Measurements from ENCODE around the gene EIF2B4. TPM values are rescaled to one million over a fixed set of nuclear protein-coding genes. Genes with fewer than 3 reads are reported as not detected.

The EIF2B4 gene
- total and polyA plus RNA-seq, 9 of the 15 experiments (the other 6 are each of a cell fraction or from before 2014, with no cell fraction given) = 29.7 to 80.3 (median 58.9) TPM

GRCh38 chr2:27380626-27381545, 10.7 kb upstream of the EIF2B4 start, which contains the start of gene ZNF513 (continued):
- TF ChIP-seq E4F1 (CRISPR knock-in tag; IDR thresholded peaks at IDR 0.05; ENCODE audit: borderline replicate concordance) (peak; percentile 65; the same call in 1 of the 2 replicates), CSDE1 (IDR thresholded peaks at IDR 0.05) (no peak), YBX1 (IDR thresholded peaks at IDR 0.05) (no peak), SMC3 (conservative IDR thresholded peaks at IDR 0.05; ENCODE audit: insufficient read depth, low read depth, low read length) (no peak), UBTF (IDR thresholded peaks at IDR 0.05; ENCODE audit: borderline replicate concordance in 1 of 2, low read depth in 2 of 2, low read length in 2 of 2) (no peak; a peak in 1 of 4 replicates), POU5F1 (IDR thresholded peaks at IDR 0.05; ENCODE audit: borderline replicate concordance, low read depth, low read length, partially characterized antibody) (no peak), HOMEZ (CRISPR knock-in tag; IDR thresholded peaks at IDR 0.05) (no peak), TAF1 (IDR thresholded peaks at IDR 0.05; ENCODE audit: control insufficient read depth, extremely low read depth, insufficient read depth, low read length, severe bottlenecking) (peak; percentile 40), NR0B1 (IDR thresholded peaks at IDR 0.05; ENCODE audit: partially characterized antibody) (no peak), NKRF (IDR thresholded peaks at IDR 0.05; ENCODE audit: borderline replicate concordance) (peak; percentile 60; the same call in 1 of the 2 replicates), MBD2 (IDR thresholded peaks at IDR 0.05; ENCODE audit: borderline replicate concordance, low read depth) (peak; percentile 91), CC2D1A (IDR thresholded peaks at IDR 0.05) (no peak), ZNF561 (CRISPR knock-in tag; conservative IDR thresholded peaks at IDR 0.05) (no peak)

All from K562 (cell line).